NCI-H345 (cell line): ENCODE results near the gene LIMS2.

Experiments used
- DNase-seq: peaks from one replicate; lab custom pipeline; 2025; lab: John Stamatoyannopoulos, UW

Gene LIMS2

GRCh38 chr2:127623388-127624319, 51.7 kb downstream of the LIMS2 start:
- peak; percentile 19 for DNase-seq

GRCh38 chr2:127622561-127623387, 52.6 kb downstream of the LIMS2 start:
- DNase-seq: no peak

- no peak for DNase-seq
These were observed 53.3 kb downstream of the LIMS2 start for GRCh38 chr2:127621981-127622431.

GRCh38 chr2:127620866-127621265, 54.5 kb downstream of the LIMS2 start:
- no peak for DNase-seq

GRCh38 chr2:127619877-127620705, 55.2 kb downstream of the LIMS2 start:
- DNase-seq: no peak

- DNase-seq: no peak
These were observed 56.1 kb downstream of the LIMS2 start for GRCh38 chr2:127619203-127619590.

GRCh38 chr2:127618551-127619202, 56.7 kb downstream of the LIMS2 start:
- DNase-seq: no peak

GRCh38 chr2:127615511-127616166, 59.7 kb downstream of the LIMS2 start:
- DNase-seq: no peak

- DNase-seq: no peak
These were observed 60.6 kb downstream of the LIMS2 start for GRCh38 chr2:127614731-127615130.

GRCh38 chr2:127614246-127614645, 61.1 kb downstream of the LIMS2 start:
- no peak for DNase-seq

- DNase-seq: no peak
These were observed 63.1 kb downstream of the LIMS2 start for GRCh38 chr2:127612111-127612822.

GRCh38 chr2:127611076-127611925, 64.0 kb downstream of the LIMS2 start:
- DNase-seq: no peak

- no peak for DNase-seq
These were observed 64.8 kb downstream of the LIMS2 start for GRCh38 chr2:127610561-127610960.

- DNase-seq: no peak
These were observed 65.5 kb downstream of the LIMS2 start for GRCh38 chr2:127609818-127610217.

- DNase-seq: no peak
These were observed 66.1 kb downstream of the LIMS2 start for GRCh38 chr2:127609031-127609751.

- no peak for DNase-seq
These were observed 67.0 kb downstream of the LIMS2 start for GRCh38 chr2:127608061-127609030.

- DNase-seq: no peak
These were observed 67.9 kb downstream of the LIMS2 start for GRCh38 chr2:127607399-127607908.
